ENCODE measurements around the gene HMX1. TPM values are rescaled to one million over a fixed set of nuclear protein-coding genes. Genes with fewer than 3 reads are reported as not detected.

Gene HMX1
- total RNA-seq, 2 donors from 2014 or later = not detected

- Histone ChIP-seq H3K36me3 (no peaks in the 10 kb centered on the region), H3K9me3 (peaks cover 0 to 10% of the 10 kb centered on the region in 2 donors), H3K4me3 (no peak overlapping the region), H3K4me1 (no peaks in the 10 kb centered on the region), H3K27ac (no peak overlapping the region), H3K27me3 (no peaks in the 10 kb centered on the region)
- no peak for TF ChIP-seq CTCF (IDR thresholded peaks at IDR 0.05)
- DNase-seq (ENCODE audit: low spot score) = no peak
These were observed 35.5 kb upstream of the HMX1 start for GRCh38 chr4:8906991-8907595.

GRCh38 chr4:8906668-8906970 is 35.0 kb upstream of the HMX1 start:
- Histone ChIP-seq H3K27ac (no peak overlapping the region), H3K4me3 (no peak overlapping the region), H3K36me3 (no peaks in the 10 kb centered on the region), H3K9me3 (peaks cover 0 to 15% of the 10 kb centered on the region in 2 donors), H3K4me1 (no peaks in the 10 kb centered on the region), H3K27me3 (no peaks in the 10 kb centered on the region)
- no peak for TF ChIP-seq CTCF (IDR thresholded peaks at IDR 0.05)
- no peak for DNase-seq (ENCODE audit: low spot score)

GRCh38 chr4:8905773-8906667 is 34.4 kb upstream of the HMX1 start:
- Histone ChIP-seq H3K4me1 (no peaks in the 10 kb centered on the region), H3K36me3 (no peaks in the 10 kb centered on the region), H3K4me3 (no peak overlapping the region), H3K9me3 (peaks cover 0 to 21% of the 10 kb centered on the region in 2 donors), H3K27ac (no peak overlapping the region), H3K27me3 (no peaks in the 10 kb centered on the region)
- no peak for TF ChIP-seq CTCF (IDR thresholded peaks at IDR 0.05)
- no peak for DNase-seq (ENCODE audit: low spot score)

- no peak overlapping the region for H3K4me3 ChIP-seq
- H3K9me3 ChIP-seq = peaks cover 0 to 28% of the 10 kb centered on the region in 2 donors
- no peaks in the 10 kb centered on the region for H3K4me1 ChIP-seq
- H3K27ac ChIP-seq = no peak overlapping the region
- no peak for TF ChIP-seq CTCF (IDR thresholded peaks at IDR 0.05)
- H3K27me3 ChIP-seq = no peaks in the 10 kb centered on the region
- H3K36me3 ChIP-seq = no peaks in the 10 kb centered on the region
- no peak for DNase-seq (ENCODE audit: low spot score)
These were observed 33.7 kb upstream of the HMX1 start for GRCh38 chr4:8905226-8905772.

GRCh38 chr4:8904666-8905065 is 33.0 kb upstream of the HMX1 start:
- H3K4me1 ChIP-seq = no peaks in the 10 kb centered on the region
- H3K4me3 ChIP-seq = no peak overlapping the region
- H3K9me3 ChIP-seq = peaks cover 0 to 33% of the 10 kb centered on the region in 2 donors
- no peak overlapping the region for H3K27ac ChIP-seq
- no peak for DNase-seq (ENCODE audit: low spot score)
- no peaks in the 10 kb centered on the region for H3K36me3 ChIP-seq
- no peak for TF ChIP-seq CTCF (IDR thresholded peaks at IDR 0.05)
- no peaks in the 10 kb centered on the region for H3K27me3 ChIP-seq

Measured in right atrium auricular region (tissue), 2 donors.